HEK293 (cell line): ENCODE results near the gene B4GALT6.

Experiments used
- GLI4 ChIP-seq: fragments of 450-650 bp; formaldehyde crosslinking; IDR thresholded peaks from 2 replicates; pipeline ENCODE4 v1.5.1; 2016; ENCODE audit warnings: missing biosample characterization, missing genetic modification characterization
- ZFP3 ChIP-seq: fragments of 450-650 bp; formaldehyde crosslinking; IDR thresholded peaks from 2 replicates; pipeline ENCODE4 v1.5.1; 2016; ENCODE audit warnings: low read depth, missing biosample characterization, missing genetic modification characterization
- ZNF274 ChIP-seq, 2 experiments: fragments of 200-500 bp in 1 of 2; fragments of 450-650 bp in 1 of 2; sonication (Bioruptor generic) in 1 of 2; formaldehyde crosslinking in 1 of 2; IDR thresholded peaks; 2 replicates each; pipeline versions ENCODE4 v1.5.1 to v1.6.1; 2014 to 2016; ENCODE audit warnings: borderline replicate concordance in 1 of 2, inconsistent platforms in 1 of 2, low read length in 1 of 2, missing biosample characterization in 1 of 2, missing genetic modification characterization in 1 of 2
- TF ChIP-seq, protein P1 (sequence below): fragments of 450-650 bp; formaldehyde crosslinking; IDR thresholded peaks from 2 replicates; pipeline ENCODE4 v1.5.1; 2016; ENCODE audit warnings: missing biosample characterization, missing genetic modification characterization

DNA sequence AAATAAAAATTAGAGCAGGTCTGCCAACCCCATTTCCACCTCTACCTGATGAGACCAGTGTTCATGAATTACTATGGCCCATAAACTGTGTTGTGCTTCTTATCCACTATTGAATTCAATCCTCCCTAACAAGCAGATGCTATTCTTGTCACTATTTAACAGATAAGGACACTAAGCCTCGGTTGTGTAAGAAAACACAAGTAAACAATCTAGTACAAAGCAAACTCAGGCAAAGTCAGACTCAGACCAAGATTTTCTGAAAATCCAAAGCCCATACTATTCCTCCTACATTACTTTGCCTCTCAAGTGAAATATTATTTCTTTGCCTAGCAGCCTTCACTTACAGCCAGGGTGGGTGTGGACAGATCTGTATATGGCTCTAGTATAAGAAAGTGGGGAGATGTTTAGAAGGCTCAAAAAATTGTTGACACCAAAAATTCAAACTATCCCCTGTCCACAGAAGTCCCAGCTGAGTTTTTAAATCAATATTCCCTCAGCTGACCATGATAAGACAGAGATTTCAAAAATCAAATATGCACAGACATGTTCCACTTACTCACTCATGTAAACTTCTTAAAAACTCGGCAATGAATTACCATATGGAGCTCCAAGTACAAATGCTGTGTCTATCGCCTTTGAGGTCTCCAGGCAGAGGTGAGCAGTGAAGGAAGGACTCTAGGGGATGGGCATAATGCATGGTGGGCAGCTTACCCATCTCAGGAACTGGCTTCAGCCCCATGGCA, 108.7 kb downstream of the B4GALT6 start:
- TF ChIP-seq ZFP3 (tag by site-specific recombination) (no peak), GLI4 (tag by site-specific recombination) (no peak), ZNF274 (IDR thresholded peaks at IDR 0.05; ENCODE audit: low read length) (no peak), ZNF274 (tag by site-specific recombination; IDR thresholded peaks at IDR 0.05; ENCODE audit: borderline replicate concordance) (no peak)
- TF ChIP-seq, protein P1, sequence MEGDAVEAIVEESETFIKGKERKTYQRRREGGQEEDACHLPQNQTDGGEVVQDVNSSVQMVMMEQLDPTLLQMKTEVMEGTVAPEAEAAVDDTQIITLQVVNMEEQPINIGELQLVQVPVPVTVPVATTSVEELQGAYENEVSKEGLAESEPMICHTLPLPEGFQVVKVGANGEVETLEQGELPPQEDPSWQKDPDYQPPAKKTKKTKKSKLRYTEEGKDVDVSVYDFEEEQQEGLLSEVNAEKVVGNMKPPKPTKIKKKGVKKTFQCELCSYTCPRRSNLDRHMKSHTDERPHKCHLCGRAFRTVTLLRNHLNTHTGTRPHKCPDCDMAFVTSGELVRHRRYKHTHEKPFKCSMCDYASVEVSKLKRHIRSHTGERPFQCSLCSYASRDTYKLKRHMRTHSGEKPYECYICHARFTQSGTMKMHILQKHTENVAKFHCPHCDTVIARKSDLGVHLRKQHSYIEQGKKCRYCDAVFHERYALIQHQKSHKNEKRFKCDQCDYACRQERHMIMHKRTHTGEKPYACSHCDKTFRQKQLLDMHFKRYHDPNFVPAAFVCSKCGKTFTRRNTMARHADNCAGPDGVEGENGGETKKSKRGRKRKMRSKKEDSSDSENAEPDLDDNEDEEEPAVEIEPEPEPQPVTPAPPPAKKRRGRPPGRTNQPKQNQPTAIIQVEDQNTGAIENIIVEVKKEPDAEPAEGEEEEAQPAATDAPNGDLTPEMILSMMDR (tag by site-specific recombination) = no peak
